GM12864 (cell line): ENCODE measurements around the gene UACA.
"Not testable (repeated sequence)": the region's sequence is repeated elsewhere in the genome, so short reads cannot be mapped to it uniquely, and the experiment has no call there.

Experiments used
- DNase-seq: peaks from one replicate; pipeline ENCODE4 v3.0.0-alpha.2; 2011; ENCODE audit warnings: low read depth
- H3K4me3 ChIP-seq: 2 replicates; pipeline ENCODE4 v1.5.1; 2011; ENCODE audit warnings: mild to moderate bottlenecking, low read depth, low read length, control low read depth
- TF ChIP-seq, protein P1 (sequence below): IDR thresholded peaks from 2 replicates; pipeline ENCODE4 v1.5.1; 2011; ENCODE audit warnings: low read depth, mild to moderate bottlenecking, moderate library complexity, low read length, control low read depth, inconsistent platforms; ENCODE audit errors: missing control alignments

The UACA gene

GRCh38 chr15:70752193-70752635 lies 11.1 kb downstream of the UACA start:
- no peak overlapping the region for H3K4me3 ChIP-seq
- TF ChIP-seq, protein P1, sequence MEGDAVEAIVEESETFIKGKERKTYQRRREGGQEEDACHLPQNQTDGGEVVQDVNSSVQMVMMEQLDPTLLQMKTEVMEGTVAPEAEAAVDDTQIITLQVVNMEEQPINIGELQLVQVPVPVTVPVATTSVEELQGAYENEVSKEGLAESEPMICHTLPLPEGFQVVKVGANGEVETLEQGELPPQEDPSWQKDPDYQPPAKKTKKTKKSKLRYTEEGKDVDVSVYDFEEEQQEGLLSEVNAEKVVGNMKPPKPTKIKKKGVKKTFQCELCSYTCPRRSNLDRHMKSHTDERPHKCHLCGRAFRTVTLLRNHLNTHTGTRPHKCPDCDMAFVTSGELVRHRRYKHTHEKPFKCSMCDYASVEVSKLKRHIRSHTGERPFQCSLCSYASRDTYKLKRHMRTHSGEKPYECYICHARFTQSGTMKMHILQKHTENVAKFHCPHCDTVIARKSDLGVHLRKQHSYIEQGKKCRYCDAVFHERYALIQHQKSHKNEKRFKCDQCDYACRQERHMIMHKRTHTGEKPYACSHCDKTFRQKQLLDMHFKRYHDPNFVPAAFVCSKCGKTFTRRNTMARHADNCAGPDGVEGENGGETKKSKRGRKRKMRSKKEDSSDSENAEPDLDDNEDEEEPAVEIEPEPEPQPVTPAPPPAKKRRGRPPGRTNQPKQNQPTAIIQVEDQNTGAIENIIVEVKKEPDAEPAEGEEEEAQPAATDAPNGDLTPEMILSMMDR = no peak
- DNase-seq = no peak

- DNase-seq = no peak
- no peak overlapping the region for H3K4me3 ChIP-seq
- TF ChIP-seq, protein P1 = no peak
Observed at GRCh38 chr15:70750203-70750869, 13.0 kb downstream of the UACA start.

GRCh38 chr15:70748281-70748747 lies 15.0 kb downstream of the UACA start:
- DNase-seq = no peak
- H3K4me3 ChIP-seq = no peak overlapping the region
- TF ChIP-seq, protein P1 = no peak

- H3K4me3 ChIP-seq, DNase-seq: not testable (repeated sequence)
Observed at GRCh38 chr15:70746598-70746997, 16.8 kb downstream of the UACA start.

DNA sequence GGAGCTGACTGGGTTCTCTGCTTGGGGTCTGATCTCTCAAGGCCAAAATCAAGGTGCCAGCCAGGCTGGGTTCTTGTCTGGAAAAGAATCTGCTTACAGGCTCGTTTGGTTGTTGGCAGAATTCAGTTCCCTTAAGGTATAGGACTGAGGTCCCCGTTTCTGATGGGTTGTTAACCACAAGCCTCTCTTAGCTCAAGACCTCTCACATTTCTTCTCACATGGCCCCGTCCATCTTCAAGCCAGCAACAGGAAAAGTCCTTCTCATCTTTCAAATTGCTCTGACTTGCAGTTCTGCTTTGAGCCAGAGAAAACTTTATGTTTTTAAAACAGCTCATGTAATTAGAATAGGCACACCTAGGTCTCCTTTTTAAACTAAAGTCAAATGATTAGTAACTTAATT lies 20.4 kb downstream of the UACA start:
- H3K4me3 ChIP-seq = no peak overlapping the region
- TF ChIP-seq, protein P1 = no peak
- no peak for DNase-seq

GRCh38 chr15:70741677-70742293 lies 21.6 kb downstream of the UACA start:
- H3K4me3 ChIP-seq = no peak overlapping the region
- no peak for DNase-seq
- TF ChIP-seq, protein P1 = no peak

DNA sequence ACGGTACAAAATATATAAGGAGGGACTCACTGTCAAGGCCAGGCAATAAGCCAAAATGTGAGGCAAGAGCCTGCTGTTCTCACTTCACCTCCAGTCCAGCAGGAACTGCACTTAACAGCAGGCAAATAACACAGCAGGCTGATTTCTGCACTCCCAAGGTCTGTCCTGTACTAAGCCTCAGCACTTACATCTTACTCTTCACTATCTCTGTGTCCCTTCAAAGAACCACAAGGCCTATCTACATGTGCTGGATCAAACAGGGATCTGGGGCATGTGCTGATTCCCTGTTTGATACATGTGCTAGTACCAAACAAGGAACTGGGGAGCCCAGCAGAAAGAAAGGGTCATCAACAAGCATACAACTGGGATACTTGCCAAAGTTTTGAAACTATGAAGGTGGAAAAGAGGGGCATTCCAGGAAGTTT lies 22.2 kb downstream of the UACA start:
- DNase-seq = no peak

DNA sequence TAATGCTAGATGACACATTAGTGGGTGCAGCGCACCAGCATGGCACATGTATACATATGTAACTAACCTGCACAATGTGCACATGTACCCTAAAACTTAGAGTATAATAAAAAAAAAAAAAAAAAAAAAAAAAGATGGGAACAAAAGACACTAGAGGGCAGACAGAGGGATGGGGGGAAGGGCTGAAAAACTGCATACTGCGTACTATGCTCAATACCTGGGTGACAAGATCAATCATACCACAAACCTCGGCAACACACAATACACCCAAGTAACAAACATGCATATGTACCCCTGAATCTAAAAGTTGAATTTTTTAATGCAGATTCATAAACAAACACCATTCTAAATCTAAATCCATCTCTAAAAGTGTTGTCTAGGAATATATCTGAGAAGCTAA lies 28.3 kb downstream of the UACA start:
- H3K4me3 ChIP-seq, DNase-seq: not testable (repeated sequence)

More for the DNA sequence above, 22.2 kb downstream of the UACA start:
- no peak overlapping the region for H3K4me3 ChIP-seq
- TF ChIP-seq, protein P1 = no peak
